Esophagus muscularis mucosa (tissue), 4 donors: Measurements from ENCODE around the gene TLR10.
"Not testable (repeated sequence)": the region's sequence is repeated elsewhere in the genome, so short reads cannot be mapped to it uniquely, and the experiment has no call there.

ENCODE experiments used
- CTCF ChIP-seq, 3 experiments: fragments of 200-600 bp in 2 of 3; fragments of 450-650 bp in 1 of 3; sonication (generic) in 2 of 3; IDR thresholded peaks; one replicate each; pipeline ENCODE4 v1.5.1; 2017 to 2019; ENCODE audit warnings: antibody characterized with exemption in 3 of 3, mild to moderate bottlenecking in 2 of 3, moderate library complexity in 1 of 3
- EP300 ChIP-seq: sonication (generic); formaldehyde crosslinking; IDR thresholded peaks from one replicate; pipeline ENCODE4 v1.6.1; 2017; ENCODE audit warnings: antibody characterized with exemption
- POLR2A ChIP-seq: fragments of 450-650 bp; IDR thresholded peaks from one replicate; pipeline ENCODE4 v1.6.1; 2017; ENCODE audit warnings: antibody characterized with exemption, moderate library complexity, mild to moderate bottlenecking, low read depth

GRCh38 chr4:38807462-38807861 lies 24.7 kb upstream of the TLR10 start:
- TF ChIP-seq EP300; CTCF (IDR thresholded peaks at IDR 0.05); POLR2A: not testable (repeated sequence)
